Omental fat pad (tissue), 4 donors: Measurements from ENCODE around the gene LCN15. TPM values are rescaled to one million over a fixed set of nuclear protein-coding genes. Genes with fewer than 3 reads are reported as not detected.
"Not testable (repeated sequence)": the region's sequence is repeated elsewhere in the genome, so short reads cannot be mapped to it uniquely, and the experiment has no call there.

Experiments
- ATAC-seq: fragments of 150-250 bp; one replicate; pipeline ENCODE4 v1.9.1; 2016; ENCODE audit warnings: mild to moderate bottlenecking, moderate library complexity; ENCODE audit not compliant: low FRiP score
- DNase-seq: peaks from one replicate; pipeline ENCODE4 v3.0.0-alpha.2; 2019; ENCODE audit warnings: low spot score
- CTCF ChIP-seq, 3 donors: fragments of 450-650 bp; IDR thresholded peaks; one replicate each; pipeline ENCODE4 v1.5.1; 2016 to 2017; ENCODE audit warnings: antibody characterized with exemption in 3 of 3, mild to moderate bottlenecking in 3 of 3, moderate library complexity in 2 of 3
- total RNA-seq, 4 donors: library from RNA; depleted of rRNA; stranded (reverse); fragments of >200 nt; gene quantifications; one replicate each; pipeline ENCODE4 v1.1.0, GENCODE V29; 2016

The LCN15 gene
- total RNA-seq, 4 donors from 2014 or later = not detected

- peak in 2 of 3 donors; percentile 26 to 40 for TF ChIP-seq CTCF (IDR thresholded peaks at IDR 0.05)
- DNase-seq = peak; percentile 51
- no peak for ATAC-seq
These were observed 23.5 kb upstream of the LCN15 start for GRCh38 chr9:136787690-136788400.

GRCh38 chr9:136786983-136787382 lies 22.7 kb upstream of the LCN15 start:
- not testable (repeated sequence) for ATAC-seq, DNase-seq

- no peak for ATAC-seq
- TF ChIP-seq CTCF (IDR thresholded peaks at IDR 0.05) = no peak
- no peak for DNase-seq
These were observed 22.1 kb upstream of the LCN15 start for GRCh38 chr9:136786451-136786850.

GRCh38 chr9:136785565-136786355 lies 21.4 kb upstream of the LCN15 start:
- ATAC-seq, DNase-seq: not testable (repeated sequence)

GRCh38 chr9:136784997-136785361 lies 20.7 kb upstream of the LCN15 start:
- DNase-seq (no peak), ATAC-seq (no peak)
- TF ChIP-seq CTCF (IDR thresholded peaks at IDR 0.05) = no peak

GRCh38 chr9:136784249-136784996 lies 20.1 kb upstream of the LCN15 start:
- no peak for TF ChIP-seq CTCF (IDR thresholded peaks at IDR 0.05)
- DNase-seq (no peak), ATAC-seq (no peak)

GRCh38 chr9:136782452-136782851 lies 18.1 kb upstream of the LCN15 start:
- ATAC-seq = no peak

More at GRCh38 chr9:136782452-136782851, 18.1 kb upstream of the LCN15 start:
- no peak for TF ChIP-seq CTCF (IDR thresholded peaks at IDR 0.05)
- DNase-seq = no peak
